Vagina (tissue), 2 donors: ENCODE results near the gene PARD6G.

ENCODE experiments used
- POLR2AphosphoS5 ChIP-seq, 2 donors: sonication (generic); formaldehyde crosslinking; IDR thresholded peaks; one replicate each; pipeline ENCODE4 v1.9.0; 2017; ENCODE audit warnings: antibody characterized with exemption in 2 of 2, mild to moderate bottlenecking in 2 of 2, low read depth in 1 of 2; ENCODE audit not compliant: insufficient read depth in 1 of 2
- TF ChIP-seq, protein P1 (sequence below), 3 experiments: fragments of 450-650 bp in 2 of 3; fragments of 200-600 bp in 1 of 3; sonication (generic) in 1 of 3; IDR thresholded peaks; one replicate each; pipeline ENCODE4 v1.5.1; 2017 to 2019; ENCODE audit warnings: antibody characterized with exemption in 3 of 3, mild to moderate bottlenecking in 2 of 3, moderate library complexity in 2 of 3

GRCh38 chr18:80183273-80184050, 63.9 kb downstream of the PARD6G start:
- TF ChIP-seq, protein P1, sequence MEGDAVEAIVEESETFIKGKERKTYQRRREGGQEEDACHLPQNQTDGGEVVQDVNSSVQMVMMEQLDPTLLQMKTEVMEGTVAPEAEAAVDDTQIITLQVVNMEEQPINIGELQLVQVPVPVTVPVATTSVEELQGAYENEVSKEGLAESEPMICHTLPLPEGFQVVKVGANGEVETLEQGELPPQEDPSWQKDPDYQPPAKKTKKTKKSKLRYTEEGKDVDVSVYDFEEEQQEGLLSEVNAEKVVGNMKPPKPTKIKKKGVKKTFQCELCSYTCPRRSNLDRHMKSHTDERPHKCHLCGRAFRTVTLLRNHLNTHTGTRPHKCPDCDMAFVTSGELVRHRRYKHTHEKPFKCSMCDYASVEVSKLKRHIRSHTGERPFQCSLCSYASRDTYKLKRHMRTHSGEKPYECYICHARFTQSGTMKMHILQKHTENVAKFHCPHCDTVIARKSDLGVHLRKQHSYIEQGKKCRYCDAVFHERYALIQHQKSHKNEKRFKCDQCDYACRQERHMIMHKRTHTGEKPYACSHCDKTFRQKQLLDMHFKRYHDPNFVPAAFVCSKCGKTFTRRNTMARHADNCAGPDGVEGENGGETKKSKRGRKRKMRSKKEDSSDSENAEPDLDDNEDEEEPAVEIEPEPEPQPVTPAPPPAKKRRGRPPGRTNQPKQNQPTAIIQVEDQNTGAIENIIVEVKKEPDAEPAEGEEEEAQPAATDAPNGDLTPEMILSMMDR (IDR thresholded peaks at IDR 0.05): no peak
- no peak for TF ChIP-seq POLR2AphosphoS5 (IDR thresholded peaks at IDR 0.05; ENCODE audit: insufficient read depth in 1 of 2, low read depth in 1 of 2)
